ENCODE data around the gene GPC5. TPM values are rescaled to one million over a fixed set of nuclear protein-coding genes. Genes with fewer than 3 reads are reported as not detected.

The GPC5 gene
- total RNA-seq, 1 donor = not detected

GRCh38 chr13:91902291-91902690 lies 503.9 kb downstream of the GPC5 start:
- no peak overlapping the region for H3K4me3 ChIP-seq (ENCODE audit: low read depth, low read length)
- no peak for DNase-seq (ENCODE audit: low read depth)
- TF ChIP-seq, protein P1, sequence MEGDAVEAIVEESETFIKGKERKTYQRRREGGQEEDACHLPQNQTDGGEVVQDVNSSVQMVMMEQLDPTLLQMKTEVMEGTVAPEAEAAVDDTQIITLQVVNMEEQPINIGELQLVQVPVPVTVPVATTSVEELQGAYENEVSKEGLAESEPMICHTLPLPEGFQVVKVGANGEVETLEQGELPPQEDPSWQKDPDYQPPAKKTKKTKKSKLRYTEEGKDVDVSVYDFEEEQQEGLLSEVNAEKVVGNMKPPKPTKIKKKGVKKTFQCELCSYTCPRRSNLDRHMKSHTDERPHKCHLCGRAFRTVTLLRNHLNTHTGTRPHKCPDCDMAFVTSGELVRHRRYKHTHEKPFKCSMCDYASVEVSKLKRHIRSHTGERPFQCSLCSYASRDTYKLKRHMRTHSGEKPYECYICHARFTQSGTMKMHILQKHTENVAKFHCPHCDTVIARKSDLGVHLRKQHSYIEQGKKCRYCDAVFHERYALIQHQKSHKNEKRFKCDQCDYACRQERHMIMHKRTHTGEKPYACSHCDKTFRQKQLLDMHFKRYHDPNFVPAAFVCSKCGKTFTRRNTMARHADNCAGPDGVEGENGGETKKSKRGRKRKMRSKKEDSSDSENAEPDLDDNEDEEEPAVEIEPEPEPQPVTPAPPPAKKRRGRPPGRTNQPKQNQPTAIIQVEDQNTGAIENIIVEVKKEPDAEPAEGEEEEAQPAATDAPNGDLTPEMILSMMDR (IDR thresholded peaks at IDR 0.05; ENCODE audit: insufficient read depth, low read depth, low read length) = no peak

- no peak overlapping the region for H3K4me3 ChIP-seq (ENCODE audit: low read depth, low read length)
Observed at GRCh38 chr13:91904005-91904404, 505.6 kb downstream of the GPC5 start.

DNA sequence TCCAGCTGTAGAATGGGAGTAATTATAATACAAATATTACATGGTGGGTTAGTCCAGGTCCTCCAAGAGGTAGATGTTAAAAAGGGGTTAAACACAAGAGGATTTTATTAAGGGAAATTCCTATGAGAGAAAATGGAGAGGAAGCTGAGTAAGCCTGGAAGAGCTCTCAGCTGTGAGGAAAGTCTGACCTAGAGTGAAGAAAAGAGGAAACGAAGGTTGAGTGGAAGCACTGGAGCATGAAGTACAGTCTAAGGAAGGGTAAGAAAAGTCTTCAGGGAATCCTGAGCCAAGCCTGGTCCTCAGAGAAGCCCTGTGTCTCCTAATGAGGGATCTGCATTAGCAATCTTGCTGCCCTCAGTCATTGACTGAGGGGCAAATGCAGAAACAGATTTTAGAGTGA lies 506.2 kb downstream of the GPC5 start:
- no peak overlapping the region for H3K4me3 ChIP-seq (ENCODE audit: low read depth, low read length)
- TF ChIP-seq, protein P1 (IDR thresholded peaks at IDR 0.05; ENCODE audit: insufficient read depth, low read depth, low read length) = no peak
- DNase-seq (ENCODE audit: low read depth) = no peak

More at GRCh38 chr13:91904005-91904404, 505.6 kb downstream of the GPC5 start:
- TF ChIP-seq, protein P1 (IDR thresholded peaks at IDR 0.05; ENCODE audit: insufficient read depth, low read depth, low read length) = no peak
- DNase-seq (ENCODE audit: low read depth) = no peak

- no peak overlapping the region for H3K4me3 ChIP-seq (ENCODE audit: low read depth, low read length)
- TF ChIP-seq, protein P1 (IDR thresholded peaks at IDR 0.05; ENCODE audit: insufficient read depth, low read depth, low read length) = no peak
- DNase-seq (ENCODE audit: low read depth) = no peak
Observed at GRCh38 chr13:91907398-91907797, 509.0 kb downstream of the GPC5 start.

- no peak for DNase-seq (ENCODE audit: low read depth)
- TF ChIP-seq, protein P1 (IDR thresholded peaks at IDR 0.05; ENCODE audit: insufficient read depth, low read depth, low read length) = no peak
- no peak overlapping the region for H3K4me3 ChIP-seq (ENCODE audit: low read depth, low read length)
Observed at GRCh38 chr13:91909617-91910016, 511.2 kb downstream of the GPC5 start.

DNA sequence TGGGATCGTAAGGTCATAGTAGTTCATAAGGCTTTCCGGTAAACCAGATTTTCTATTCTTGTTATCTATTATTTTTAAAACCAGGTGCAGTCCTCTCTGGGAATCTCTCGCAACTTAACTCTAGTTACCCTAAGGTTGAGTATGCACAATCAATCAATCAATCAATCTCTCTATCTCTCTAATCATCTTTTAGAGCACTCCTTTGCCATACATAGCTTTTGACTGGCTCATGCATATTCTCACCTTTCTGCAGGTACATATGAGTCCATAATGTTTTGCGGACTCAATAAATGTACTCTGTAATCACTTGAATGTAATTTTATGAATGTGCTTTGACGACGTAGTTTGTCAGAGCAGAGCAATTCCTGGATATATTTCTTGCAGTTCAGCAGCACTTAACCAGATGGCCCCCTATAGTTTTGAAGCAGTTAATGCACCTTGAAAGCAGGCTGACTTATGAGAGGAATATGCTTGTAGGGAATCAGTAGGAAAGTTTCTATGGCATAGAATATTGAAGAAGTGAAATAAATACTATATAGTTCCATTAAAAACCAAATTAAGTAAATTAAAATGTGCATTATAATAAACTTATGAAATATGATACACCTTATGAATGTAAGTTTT lies 524.7 kb downstream of the GPC5 start:
- no peak for DNase-seq (ENCODE audit: low read depth)
- no peak overlapping the region for H3K4me3 ChIP-seq (ENCODE audit: low read depth, low read length)
- TF ChIP-seq, protein P1 (IDR thresholded peaks at IDR 0.05; ENCODE audit: insufficient read depth, low read depth, low read length) = no peak

- DNase-seq (ENCODE audit: low read depth) = no peak
- TF ChIP-seq, protein P1 (IDR thresholded peaks at IDR 0.05; ENCODE audit: insufficient read depth, low read depth, low read length) = no peak
Observed at GRCh38 chr13:91930687-91931086, 532.3 kb downstream of the GPC5 start.

More at GRCh38 chr13:91930687-91931086, 532.3 kb downstream of the GPC5 start:
- H3K4me3 ChIP-seq (ENCODE audit: low read depth, low read length) = no peak overlapping the region
